Measurements from ENCODE around the gene ESF1. TPM values are rescaled to one million over a fixed set of nuclear protein-coding genes. Genes with fewer than 3 reads are reported as not detected.
A peak's percentile ranks its signal among the peaks of the same experiment; 100 is the strongest.

ESF1 gene
- total and polyA plus RNA-seq, 2 experiments from 2014 or later = 6.8 to 9.3 TPM

DNA sequence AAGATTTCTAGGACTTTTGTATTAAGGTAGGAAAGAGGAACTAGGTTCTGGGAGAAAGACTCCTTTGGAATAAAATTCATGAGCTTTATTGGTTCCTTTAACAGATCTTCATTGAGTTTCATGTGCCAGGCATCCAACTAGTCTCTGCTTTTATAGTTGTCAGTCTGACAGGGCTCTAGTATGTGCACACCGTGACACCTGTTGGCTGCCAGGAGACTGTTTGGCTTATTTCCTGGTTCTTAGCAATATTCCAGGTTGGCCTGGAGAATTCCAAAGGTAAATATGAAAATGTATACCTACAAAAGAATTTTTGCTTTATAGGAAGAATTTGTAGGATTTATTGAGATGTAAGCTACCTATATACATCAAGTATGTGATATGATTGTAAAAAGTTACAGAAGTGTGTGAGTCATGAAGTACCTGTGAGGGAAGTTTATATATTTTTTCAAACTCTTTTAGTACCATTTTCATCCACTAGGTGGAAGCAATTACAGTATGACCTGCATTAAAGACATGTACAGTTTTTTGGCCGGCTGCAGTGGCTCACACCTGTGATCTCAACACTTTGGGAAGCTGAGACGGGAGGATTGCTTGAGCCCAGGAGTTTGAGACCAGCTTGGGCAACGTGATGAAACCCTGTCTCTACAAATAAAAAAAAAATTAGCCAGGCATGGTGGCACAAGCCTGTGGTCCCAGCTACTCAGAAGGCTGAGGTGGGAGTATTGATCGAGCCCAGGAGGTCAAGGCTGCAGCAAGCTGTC is 35.3 kb upstream of the ESF1 start:
- TF ChIP-seq, protein P1, sequence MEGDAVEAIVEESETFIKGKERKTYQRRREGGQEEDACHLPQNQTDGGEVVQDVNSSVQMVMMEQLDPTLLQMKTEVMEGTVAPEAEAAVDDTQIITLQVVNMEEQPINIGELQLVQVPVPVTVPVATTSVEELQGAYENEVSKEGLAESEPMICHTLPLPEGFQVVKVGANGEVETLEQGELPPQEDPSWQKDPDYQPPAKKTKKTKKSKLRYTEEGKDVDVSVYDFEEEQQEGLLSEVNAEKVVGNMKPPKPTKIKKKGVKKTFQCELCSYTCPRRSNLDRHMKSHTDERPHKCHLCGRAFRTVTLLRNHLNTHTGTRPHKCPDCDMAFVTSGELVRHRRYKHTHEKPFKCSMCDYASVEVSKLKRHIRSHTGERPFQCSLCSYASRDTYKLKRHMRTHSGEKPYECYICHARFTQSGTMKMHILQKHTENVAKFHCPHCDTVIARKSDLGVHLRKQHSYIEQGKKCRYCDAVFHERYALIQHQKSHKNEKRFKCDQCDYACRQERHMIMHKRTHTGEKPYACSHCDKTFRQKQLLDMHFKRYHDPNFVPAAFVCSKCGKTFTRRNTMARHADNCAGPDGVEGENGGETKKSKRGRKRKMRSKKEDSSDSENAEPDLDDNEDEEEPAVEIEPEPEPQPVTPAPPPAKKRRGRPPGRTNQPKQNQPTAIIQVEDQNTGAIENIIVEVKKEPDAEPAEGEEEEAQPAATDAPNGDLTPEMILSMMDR (IDR thresholded peaks at IDR 0.05; ENCODE audit: poor library complexity) = peak; percentile 68
- no peak for TF ChIP-seq EZH2 (IDR thresholded peaks at IDR 0.05; ENCODE audit: borderline replicate concordance)
- no peaks in the 10 kb centered on the region for H3K9me2 ChIP-seq (replicated peaks; ENCODE audit: insufficient read depth)
- H3K36me3 ChIP-seq (replicated peaks; ENCODE audit: insufficient read depth, low read depth) = no peaks in the 10 kb centered on the region
- no peaks in the 10 kb centered on the region for H3K27me3 ChIP-seq
- H3K4me2 ChIP-seq = no peak overlapping the region
- no peaks in the 10 kb centered on the region for H3K79me2 ChIP-seq
- 44% methylated on average over 5 of the region's 5 CpGs for WGBS (ENCODE audit: low lambda C conversion rate, missing lambda C conversion rate)
- DNase-seq (ENCODE audit: low spot score) = peak; percentile 79
- no peak overlapping the region for H2AFZ ChIP-seq
- H3K27ac ChIP-seq = no peak overlapping the region
- no peaks in the 10 kb centered on the region for H3K4me1 ChIP-seq (ENCODE audit: insufficient read depth)
- H3K4me3 ChIP-seq = no peak overlapping the region
- no peaks in the 10 kb centered on the region for H4K20me1 ChIP-seq (ENCODE audit: insufficient read depth, poor library complexity, severe bottlenecking)
- H3K9me3 ChIP-seq (ENCODE audit: low read depth) = no peaks in the 10 kb centered on the region

DNA sequence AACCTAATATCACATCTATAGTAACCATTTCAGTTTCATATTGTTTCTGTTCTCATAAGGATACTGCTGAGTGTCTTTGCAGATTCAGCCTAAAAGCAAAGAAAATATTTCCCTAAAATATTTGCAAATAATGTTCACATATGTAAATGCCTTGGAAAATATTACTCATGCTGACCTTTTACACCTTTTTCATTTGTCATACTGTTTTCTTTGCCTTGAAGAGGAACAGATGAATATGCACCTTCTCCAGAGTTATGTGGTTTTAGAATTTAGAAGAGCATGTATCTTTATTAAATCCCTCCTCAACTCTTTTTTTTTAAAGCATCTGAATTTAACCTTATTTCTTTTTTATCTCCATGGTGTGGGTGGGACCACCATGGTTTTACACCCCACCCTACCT is 32.6 kb upstream of the ESF1 start:
- H3K36me3 ChIP-seq (replicated peaks; ENCODE audit: insufficient read depth, low read depth) = no peaks in the 10 kb centered on the region
- H3K79me2 ChIP-seq = no peaks in the 10 kb centered on the region
- H3K4me2 ChIP-seq = no peak overlapping the region
- TF ChIP-seq, protein P1 (IDR thresholded peaks at IDR 0.05; ENCODE audit: poor library complexity) = no peak
- no peak for TF ChIP-seq EZH2phosphoT487 (IDR thresholded peaks at IDR 0.05; ENCODE audit: low read depth, severe bottlenecking, unreplicated experiment)
- no peak for TF ChIP-seq EZH2 (IDR thresholded peaks at IDR 0.05; ENCODE audit: borderline replicate concordance)
- no peak for DNase-seq (ENCODE audit: low spot score)
- no peak overlapping the region for H2AFZ ChIP-seq
- H3K9me3 ChIP-seq (ENCODE audit: low read depth) = no peaks in the 10 kb centered on the region
- H3K27ac ChIP-seq = no peak overlapping the region
- H4K20me1 ChIP-seq (ENCODE audit: insufficient read depth, poor library complexity, severe bottlenecking) = no peaks in the 10 kb centered on the region
- H3K4me1 ChIP-seq (ENCODE audit: insufficient read depth) = no peaks in the 10 kb centered on the region
- H3K4me3 ChIP-seq = no peak overlapping the region
- no peaks in the 10 kb centered on the region for H3K9me2 ChIP-seq (replicated peaks; ENCODE audit: insufficient read depth)
- no peaks in the 10 kb centered on the region for H3K27me3 ChIP-seq

DNA sequence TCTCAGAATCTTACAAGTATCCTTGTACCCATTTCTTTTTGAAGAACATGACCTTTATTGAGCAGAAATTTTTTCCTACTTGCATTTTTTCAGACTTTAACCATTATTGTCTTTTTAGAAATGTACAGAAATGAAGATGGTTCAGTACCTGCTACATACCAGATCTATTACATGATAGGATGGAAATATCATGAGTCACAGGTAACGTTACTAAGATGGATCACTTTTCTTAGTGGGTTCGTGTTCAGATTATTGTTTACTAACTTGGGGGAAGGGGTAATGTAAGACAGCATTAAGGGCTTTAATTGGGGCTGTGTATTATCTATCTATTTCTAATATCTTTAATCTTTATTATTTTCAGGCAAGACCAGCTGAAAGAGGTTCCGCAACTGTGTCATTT is 32.0 kb upstream of the ESF1 start:
- 87% methylated on average over 3 of the region's 3 CpGs for WGBS (ENCODE audit: low lambda C conversion rate, missing lambda C conversion rate)
- Histone ChIP-seq H3K4me2 (no peak overlapping the region), H3K36me3 (replicated peaks; ENCODE audit: insufficient read depth, low read depth) (no peaks in the 10 kb centered on the region), H3K27ac (no peak overlapping the region), H2AFZ (no peak overlapping the region), H3K79me2 (no peaks in the 10 kb centered on the region), H3K4me3 (no peak overlapping the region), H3K4me1 (ENCODE audit: insufficient read depth) (no peaks in the 10 kb centered on the region), H4K20me1 (ENCODE audit: insufficient read depth, poor library complexity, severe bottlenecking) (no peaks in the 10 kb centered on the region), H3K27me3 (no peaks in the 10 kb centered on the region), H3K9me3 (ENCODE audit: low read depth) (no peaks in the 10 kb centered on the region), H3K9me2 (replicated peaks; ENCODE audit: insufficient read depth) (no peaks in the 10 kb centered on the region)
- no peak for DNase-seq (ENCODE audit: low spot score)
- TF ChIP-seq EZH2 (IDR thresholded peaks at IDR 0.05; ENCODE audit: borderline replicate concordance) (no peak), EZH2phosphoT487 (IDR thresholded peaks at IDR 0.05; ENCODE audit: low read depth, severe bottlenecking, unreplicated experiment) (no peak)
- TF ChIP-seq, protein P1 (IDR thresholded peaks at IDR 0.05; ENCODE audit: poor library complexity) = no peak
